ENCODE results near the gene ABHD2.
"Not testable (repeated sequence)": the region's sequence is repeated elsewhere in the genome, so short reads cannot be mapped to it uniquely, and the experiment has no call there.

The ABHD2 gene

DNA sequence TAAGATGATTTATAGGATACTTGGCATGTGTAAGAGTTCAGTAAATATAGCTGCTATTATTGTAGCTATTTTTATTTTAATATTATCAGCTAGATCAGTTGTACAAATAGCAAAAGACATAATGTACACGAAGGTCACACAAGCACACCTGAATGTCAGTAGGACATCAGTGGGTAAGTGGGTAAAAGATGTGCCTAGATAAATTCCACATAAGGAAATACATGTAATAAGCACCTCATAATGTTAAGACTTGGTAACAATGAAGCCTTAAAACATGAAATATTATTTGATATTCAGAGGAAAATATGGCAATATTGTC lies 41.5 kb downstream of the ABHD2 start:
- no peak overlapping the region for H3K4me3 ChIP-seq (ENCODE audit: low read depth, low read length)
- no peak for DNase-seq (ENCODE audit: low read depth)
- TF ChIP-seq, protein P1, sequence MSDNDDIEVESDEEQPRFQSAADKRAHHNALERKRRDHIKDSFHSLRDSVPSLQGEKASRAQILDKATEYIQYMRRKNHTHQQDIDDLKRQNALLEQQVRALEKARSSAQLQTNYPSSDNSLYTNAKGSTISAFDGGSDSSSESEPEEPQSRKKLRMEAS (IDR thresholded peaks at IDR 0.05; ENCODE audit: low read depth, low read length): no peak
- TF ChIP-seq MYC (IDR thresholded peaks at IDR 0.05; ENCODE audit: low read depth, low read length) (no peak), POLR2A (IDR thresholded peaks at IDR 0.05; ENCODE audit: extremely low read depth, insufficient read length) (no peak)
- TF ChIP-seq, protein P2, sequence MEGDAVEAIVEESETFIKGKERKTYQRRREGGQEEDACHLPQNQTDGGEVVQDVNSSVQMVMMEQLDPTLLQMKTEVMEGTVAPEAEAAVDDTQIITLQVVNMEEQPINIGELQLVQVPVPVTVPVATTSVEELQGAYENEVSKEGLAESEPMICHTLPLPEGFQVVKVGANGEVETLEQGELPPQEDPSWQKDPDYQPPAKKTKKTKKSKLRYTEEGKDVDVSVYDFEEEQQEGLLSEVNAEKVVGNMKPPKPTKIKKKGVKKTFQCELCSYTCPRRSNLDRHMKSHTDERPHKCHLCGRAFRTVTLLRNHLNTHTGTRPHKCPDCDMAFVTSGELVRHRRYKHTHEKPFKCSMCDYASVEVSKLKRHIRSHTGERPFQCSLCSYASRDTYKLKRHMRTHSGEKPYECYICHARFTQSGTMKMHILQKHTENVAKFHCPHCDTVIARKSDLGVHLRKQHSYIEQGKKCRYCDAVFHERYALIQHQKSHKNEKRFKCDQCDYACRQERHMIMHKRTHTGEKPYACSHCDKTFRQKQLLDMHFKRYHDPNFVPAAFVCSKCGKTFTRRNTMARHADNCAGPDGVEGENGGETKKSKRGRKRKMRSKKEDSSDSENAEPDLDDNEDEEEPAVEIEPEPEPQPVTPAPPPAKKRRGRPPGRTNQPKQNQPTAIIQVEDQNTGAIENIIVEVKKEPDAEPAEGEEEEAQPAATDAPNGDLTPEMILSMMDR (IDR thresholded peaks at IDR 0.05; ENCODE audit: low read depth, low read length): no peak

DNA sequence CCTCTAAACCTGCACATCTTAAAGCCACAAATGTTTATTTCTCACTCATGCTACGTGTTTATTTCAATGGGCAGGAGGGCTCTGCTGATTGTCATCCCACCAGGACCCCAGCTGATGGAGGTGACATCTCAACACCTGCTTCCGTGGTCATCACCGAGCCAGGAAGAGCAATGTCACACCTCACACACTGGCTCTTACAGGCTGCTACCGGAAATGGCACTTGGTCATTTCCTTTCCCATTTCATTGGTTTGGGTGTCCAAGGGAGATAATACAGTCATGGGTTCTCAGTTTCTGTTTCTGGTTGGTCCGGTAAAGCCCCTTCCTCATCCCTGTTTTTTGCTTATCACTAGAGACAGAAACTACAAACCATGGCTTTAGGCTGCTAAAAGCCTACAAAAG lies 41.9 kb downstream of the ABHD2 start:
- TF ChIP-seq, protein P1 (IDR thresholded peaks at IDR 0.05; ENCODE audit: low read depth, low read length): no peak
- TF ChIP-seq, protein P2 (IDR thresholded peaks at IDR 0.05; ENCODE audit: low read depth, low read length): no peak
- TF ChIP-seq POLR2A (IDR thresholded peaks at IDR 0.05; ENCODE audit: extremely low read depth, insufficient read length) (no peak), MYC (IDR thresholded peaks at IDR 0.05; ENCODE audit: low read depth, low read length) (no peak)
- H3K4me3 ChIP-seq (ENCODE audit: low read depth, low read length): no peak overlapping the region
- DNase-seq (ENCODE audit: low read depth): no peak

DNA sequence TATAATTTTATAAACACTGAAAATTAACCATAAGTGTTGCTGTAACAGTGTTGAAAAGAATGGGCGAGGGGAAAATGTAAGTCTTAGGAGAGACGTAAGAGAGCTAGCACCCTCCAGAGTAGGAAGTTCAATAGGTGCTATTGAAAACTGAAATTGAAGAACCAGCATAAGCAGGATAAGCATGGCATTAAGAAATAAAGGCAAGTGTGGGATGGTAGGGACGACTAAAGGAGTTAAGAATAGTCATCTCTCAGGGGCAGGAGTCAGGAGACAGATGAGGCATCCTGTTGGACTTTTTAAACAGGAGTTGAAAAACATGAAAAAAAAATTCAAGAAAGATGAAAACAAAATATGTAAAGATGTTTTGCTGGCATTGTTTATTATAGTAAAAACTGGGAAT lies 43.5 kb downstream of the ABHD2 start:
- no peak for DNase-seq (ENCODE audit: low read depth)
- no peak overlapping the region for H3K4me3 ChIP-seq (ENCODE audit: low read depth, low read length)
- TF ChIP-seq MYC (IDR thresholded peaks at IDR 0.05; ENCODE audit: low read depth, low read length): no peak
- no peak for TF ChIP-seq POLR2A (IDR thresholded peaks at IDR 0.05; ENCODE audit: extremely low read depth, insufficient read length)
- TF ChIP-seq, protein P1 (IDR thresholded peaks at IDR 0.05; ENCODE audit: low read depth, low read length): no peak
- TF ChIP-seq, protein P2 (IDR thresholded peaks at IDR 0.05; ENCODE audit: low read depth, low read length): no peak

DNA sequence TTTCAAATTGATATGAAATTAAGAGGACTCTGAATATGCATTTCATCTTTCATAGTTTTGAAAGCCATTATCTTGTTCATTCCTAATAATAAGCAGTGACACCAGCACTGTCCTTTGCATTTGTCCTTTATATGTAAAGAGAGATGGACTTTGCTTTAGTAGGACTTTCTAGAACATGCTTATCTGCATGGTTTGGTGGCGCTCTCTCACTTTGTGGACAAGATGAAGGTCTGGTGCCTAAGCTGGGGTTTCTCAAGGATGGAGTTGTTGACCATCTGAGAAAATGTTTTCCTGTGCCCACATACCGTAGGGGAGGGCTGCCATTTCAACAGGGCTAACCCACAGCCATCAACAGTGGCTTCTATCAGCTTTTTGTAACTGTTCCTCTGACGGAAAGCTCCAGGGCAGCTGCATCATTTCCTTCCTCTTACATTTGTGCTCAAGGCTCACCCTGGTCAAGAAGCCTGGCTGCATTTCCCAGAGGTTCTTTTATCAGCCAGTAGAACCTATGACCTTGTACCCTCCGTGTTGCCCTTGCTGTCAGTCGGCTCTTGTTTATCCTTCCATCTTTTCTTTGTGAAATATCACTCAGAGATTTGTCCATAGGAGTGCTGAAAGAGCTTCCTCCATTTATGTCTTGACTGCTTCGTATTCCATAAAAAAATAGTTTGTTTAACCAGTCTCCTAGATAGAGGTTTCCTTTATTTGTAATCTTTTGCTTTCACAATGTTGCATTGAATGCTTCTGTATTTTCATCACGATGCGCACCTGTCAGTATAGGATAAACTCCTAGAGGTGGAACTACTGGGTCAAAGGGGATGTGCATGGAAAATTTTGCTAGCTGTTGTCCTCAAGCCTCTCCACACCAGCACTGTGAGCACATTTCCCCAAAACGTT lies 44.6 kb downstream of the ABHD2 start:
- peak; percentile 91 for DNase-seq (ENCODE audit: low read depth)
- TF ChIP-seq, protein P2 (IDR thresholded peaks at IDR 0.05; ENCODE audit: low read depth, low read length): no peak
- TF ChIP-seq POLR2A (IDR thresholded peaks at IDR 0.05; ENCODE audit: extremely low read depth, insufficient read length) (no peak), MYC (IDR thresholded peaks at IDR 0.05; ENCODE audit: low read depth, low read length) (no peak; the same call in 1 of the 2 replicates)
- TF ChIP-seq, protein P1 (IDR thresholded peaks at IDR 0.05; ENCODE audit: low read depth, low read length): peak; percentile 36; the same call in 1 of the 2 replicates
- no peak overlapping the region for H3K4me3 ChIP-seq (ENCODE audit: low read depth, low read length)

DNA sequence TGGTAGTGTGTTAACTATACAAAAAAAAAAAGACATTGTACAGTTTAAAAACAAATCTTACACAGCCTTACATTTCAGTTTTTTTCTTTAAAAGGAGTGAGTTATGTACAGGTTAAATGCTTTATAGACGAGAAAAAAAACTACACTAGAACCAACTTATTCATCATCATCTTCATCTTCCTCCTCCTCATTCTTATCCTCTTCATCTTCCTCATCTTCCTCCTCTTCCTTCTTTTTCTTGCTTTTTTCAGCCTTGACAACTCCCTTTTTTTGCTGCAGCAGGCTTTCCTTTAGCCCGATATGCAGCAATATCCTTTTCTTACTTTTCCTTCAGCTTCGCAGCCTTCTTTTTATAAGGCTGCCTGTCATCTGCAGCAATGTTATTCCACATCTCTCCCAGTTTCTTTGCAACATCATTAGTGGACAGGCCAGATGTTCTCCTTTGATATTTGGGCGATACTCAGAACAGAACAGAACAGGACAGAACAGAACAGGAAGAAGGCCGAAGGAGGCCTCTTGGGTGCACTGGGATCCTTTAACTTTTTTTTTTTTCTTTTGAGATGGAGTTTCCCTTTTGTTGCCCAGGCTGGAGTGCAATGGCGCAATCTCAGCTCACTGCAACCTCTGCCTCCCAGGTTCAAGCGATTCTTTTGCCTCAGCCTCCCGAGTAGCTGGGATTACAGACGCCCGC lies 47.3 kb downstream of the ABHD2 start:
- H3K4me3 ChIP-seq (ENCODE audit: low read depth, low read length); DNase-seq (ENCODE audit: low read depth): not testable (repeated sequence)

DNA sequence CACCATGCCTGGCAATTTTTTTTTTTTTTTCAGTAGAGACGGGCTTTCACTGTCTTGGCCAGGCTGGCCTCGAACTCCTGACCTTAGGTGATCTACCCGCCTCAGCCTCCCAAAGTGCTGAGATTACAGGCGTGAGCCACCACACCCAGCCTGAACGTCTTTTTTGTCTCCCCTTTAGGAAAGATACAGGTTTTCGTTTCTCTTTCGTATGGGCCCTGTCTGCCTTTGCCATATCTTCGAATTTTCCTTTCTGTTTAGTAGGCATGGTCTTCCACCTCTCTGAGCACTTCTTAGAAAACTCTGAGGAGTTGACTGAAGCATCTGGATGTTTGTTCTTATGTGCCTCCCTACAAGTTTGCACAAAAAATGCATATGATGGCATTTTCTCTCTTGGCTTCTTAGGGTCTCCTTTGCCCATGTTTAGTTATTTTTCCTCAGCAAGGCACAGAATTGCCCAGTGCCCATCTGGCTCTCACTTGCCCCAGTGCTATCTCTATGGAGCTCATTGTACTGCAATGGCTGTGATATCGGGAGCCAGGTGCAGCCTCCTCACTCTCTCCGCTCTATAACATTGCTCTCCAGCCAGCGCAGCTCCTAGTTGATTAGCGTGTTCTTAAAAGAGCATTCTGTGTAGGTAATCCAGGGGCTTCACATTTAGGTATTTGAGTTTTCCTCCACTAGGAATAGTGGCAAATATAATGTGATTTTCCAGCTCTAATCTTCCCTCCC lies 48.0 kb downstream of the ABHD2 start:
- TF ChIP-seq, protein P2 (IDR thresholded peaks at IDR 0.05; ENCODE audit: low read depth, low read length): no peak
- TF ChIP-seq, protein P1 (IDR thresholded peaks at IDR 0.05; ENCODE audit: low read depth, low read length): no peak
- TF ChIP-seq POLR2A (IDR thresholded peaks at IDR 0.05; ENCODE audit: extremely low read depth, insufficient read length) (no peak), MYC (IDR thresholded peaks at IDR 0.05; ENCODE audit: low read depth, low read length) (no peak)
- DNase-seq (ENCODE audit: low read depth): no peak
- no peak overlapping the region for H3K4me3 ChIP-seq (ENCODE audit: low read depth, low read length)
